GM21528 (cell line): ENCODE results near the gene KDM4C.

Source experiments
- ATAC-seq: cut with Tn5 transposase; IDR thresholded peaks from one replicate; pipeline ENCODE4 v1.9.1; 2021; ENCODE audit warnings: mild to moderate bottlenecking, moderate library complexity; ENCODE audit not compliant: unreplicated experiment, low FRiP score

Gene KDM4C

DNA sequence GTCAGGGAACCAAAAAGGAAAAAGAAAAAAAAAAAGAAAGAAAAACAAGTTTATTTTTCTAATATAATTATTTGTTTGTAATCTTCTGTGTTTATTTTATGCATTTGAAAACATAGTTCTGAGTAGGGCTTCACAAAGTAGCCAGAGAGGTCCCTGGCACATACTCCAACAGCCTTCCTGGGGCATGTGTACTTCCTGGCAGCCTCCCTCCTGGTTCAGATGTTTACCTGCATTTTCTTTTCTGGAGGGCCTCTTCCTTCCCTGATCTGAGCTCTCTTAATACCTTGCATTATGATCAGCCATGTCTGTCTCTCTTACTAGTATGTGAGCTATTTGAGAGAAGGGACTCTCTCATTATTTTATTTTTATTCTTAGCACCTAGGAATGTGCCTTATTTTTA lies 361.8 kb downstream of the KDM4C start:
- no peak for ATAC-seq

- ATAC-seq: no peak
These were observed 363.3 kb downstream of the KDM4C start for GRCh38 chr9:7121055-7121454.

DNA sequence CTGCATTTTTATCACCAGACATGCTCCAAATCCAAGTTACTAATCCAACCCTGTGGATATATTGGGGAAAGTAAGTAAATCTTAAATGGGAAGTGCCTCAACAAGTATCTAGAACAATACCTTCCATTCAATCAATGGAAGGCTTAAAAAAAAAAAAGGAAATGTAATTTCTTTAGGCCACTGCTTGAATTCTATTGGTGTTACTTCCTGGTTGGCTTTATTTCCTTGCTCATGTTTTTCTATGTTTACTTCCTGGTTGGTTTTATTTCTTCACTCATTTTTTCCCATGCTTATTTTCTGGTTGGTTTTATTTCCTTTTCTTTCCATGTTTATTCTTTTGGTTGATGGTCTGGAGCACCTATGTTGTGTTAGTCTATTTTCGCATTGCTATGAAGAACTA lies 363.9 kb downstream of the KDM4C start:
- ATAC-seq: no peak

- ATAC-seq: no peak
These were observed 366.0 kb downstream of the KDM4C start for GRCh38 chr9:7123743-7124142.

GRCh38 chr9:7125231-7125630 lies 367.5 kb downstream of the KDM4C start:
- no peak for ATAC-seq

GRCh38 chr9:7129391-7129790 lies 371.6 kb downstream of the KDM4C start:
- no peak for ATAC-seq

- ATAC-seq: no peak
These were observed 372.6 kb downstream of the KDM4C start for GRCh38 chr9:7130266-7130820.

DNA sequence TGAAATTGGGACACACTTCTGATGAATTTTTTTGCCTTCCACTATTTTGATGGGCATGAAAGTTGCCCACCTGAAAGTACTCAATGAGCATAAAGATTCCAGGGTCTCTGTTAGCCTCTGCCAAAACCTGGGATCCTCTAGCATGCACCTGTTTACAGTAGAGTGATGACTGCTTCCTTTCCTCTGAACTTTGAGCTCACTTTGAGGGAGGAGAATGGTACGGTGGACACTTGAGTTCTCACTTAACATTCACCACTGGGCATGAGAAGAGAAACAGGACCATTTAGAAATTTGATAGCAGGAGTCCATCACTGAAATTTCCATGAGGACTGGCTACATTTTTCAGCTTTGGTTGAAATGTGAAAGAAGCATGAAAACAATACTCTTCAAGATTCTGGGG lies 374.8 kb downstream of the KDM4C start:
- ATAC-seq: no peak

DNA sequence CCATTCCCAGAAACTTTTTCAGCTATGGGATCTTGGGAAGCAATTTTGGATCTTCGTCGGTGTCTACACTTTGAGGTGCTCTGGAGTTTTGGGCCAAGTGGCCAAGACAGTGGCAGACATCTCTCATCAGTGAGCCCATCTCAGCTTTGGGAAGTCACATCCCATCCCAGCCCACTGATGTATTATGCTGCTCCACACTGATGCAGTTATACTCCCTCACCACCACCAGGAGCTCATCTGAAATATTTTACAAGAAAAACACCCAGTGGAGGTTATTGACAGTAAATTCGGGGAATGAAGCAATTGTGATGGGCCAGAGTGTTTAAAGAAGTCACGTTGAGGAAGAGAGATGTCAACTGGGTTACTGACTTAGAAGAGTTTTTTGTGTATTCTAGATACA lies 378.0 kb downstream of the KDM4C start:
- ATAC-seq: no peak

GRCh38 chr9:7137040-7137439 lies 379.3 kb downstream of the KDM4C start:
- ATAC-seq: no peak

DNA sequence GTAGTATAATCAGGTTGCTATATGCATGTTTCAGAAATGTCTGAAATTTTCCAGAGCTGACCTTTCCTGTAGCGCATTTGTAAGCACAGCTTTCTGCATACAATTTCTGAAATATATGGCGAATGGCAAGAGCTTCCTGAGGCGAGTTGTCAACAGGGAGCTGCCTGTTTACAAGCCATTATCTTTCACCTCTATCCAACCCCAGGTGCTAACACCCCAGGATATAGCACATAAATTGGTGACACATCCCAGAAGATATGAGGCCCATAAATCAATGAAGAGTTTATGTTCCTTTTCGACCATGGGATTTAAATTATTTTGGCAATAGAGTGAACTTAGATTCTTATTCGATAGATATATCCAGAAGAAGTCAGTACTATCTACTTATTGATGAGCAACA lies 379.8 kb downstream of the KDM4C start:
- no peak for ATAC-seq

DNA sequence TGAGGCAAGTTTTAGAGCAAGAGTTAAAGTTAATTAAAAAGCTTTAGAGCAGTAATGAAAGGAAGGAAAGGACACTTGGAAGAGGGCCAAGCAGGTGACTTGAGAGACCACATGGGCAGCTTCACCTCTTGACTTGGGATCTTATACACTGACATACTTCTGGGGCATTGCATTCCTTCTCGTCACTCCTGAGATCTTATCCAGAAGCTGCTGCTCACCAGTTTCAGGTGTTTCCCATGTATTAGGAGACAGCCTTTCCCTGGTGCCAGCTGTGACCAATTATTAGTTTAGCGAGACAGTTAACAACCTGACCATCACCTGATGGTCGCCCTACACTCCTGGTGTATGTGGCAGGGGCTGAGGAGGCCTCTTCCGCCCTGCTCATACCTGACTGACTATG lies 382.1 kb downstream of the KDM4C start:
- ATAC-seq: no peak

GRCh38 chr9:7140401-7140800 lies 382.6 kb downstream of the KDM4C start:
- no peak for ATAC-seq

GRCh38 chr9:7143645-7144200 lies 385.9 kb downstream of the KDM4C start:
- ATAC-seq: no peak

DNA sequence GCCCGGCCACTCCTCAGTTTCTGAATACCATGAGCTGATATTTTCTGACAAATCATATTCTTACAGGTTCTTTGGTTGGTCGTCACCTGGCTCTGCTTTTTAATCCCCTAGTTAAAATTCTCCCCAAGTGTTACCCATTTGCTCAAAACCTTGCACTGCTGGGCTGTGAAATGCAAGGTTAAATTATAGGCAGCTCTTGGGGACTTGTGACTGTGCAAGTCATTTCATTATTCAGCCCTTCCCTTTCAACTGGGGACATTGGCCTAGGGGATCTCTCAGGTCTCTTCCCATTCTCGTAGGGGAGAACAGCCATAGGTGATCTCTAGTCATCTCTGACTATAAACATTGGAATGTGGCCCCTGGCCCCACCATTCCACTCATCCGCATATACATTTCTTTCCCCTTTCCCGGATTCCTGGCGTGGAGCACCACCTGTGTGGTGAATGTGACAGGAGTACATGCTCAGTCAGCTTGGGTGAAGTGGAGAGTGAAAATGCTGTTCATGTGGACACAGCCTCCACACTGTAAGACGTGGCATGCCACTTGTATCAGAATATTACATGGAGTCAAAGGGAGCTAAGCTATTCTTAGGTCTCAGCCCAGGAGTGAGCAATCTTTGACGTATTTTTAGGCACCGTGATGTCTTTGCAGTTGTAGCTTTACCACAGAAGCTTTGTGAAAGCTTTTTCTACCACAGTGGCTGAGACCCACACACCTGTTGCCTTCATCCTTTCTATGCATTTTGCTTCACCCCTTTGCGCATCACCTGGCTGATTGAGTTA lies 386.7 kb downstream of the KDM4C start:
- ATAC-seq: no peak

DNA sequence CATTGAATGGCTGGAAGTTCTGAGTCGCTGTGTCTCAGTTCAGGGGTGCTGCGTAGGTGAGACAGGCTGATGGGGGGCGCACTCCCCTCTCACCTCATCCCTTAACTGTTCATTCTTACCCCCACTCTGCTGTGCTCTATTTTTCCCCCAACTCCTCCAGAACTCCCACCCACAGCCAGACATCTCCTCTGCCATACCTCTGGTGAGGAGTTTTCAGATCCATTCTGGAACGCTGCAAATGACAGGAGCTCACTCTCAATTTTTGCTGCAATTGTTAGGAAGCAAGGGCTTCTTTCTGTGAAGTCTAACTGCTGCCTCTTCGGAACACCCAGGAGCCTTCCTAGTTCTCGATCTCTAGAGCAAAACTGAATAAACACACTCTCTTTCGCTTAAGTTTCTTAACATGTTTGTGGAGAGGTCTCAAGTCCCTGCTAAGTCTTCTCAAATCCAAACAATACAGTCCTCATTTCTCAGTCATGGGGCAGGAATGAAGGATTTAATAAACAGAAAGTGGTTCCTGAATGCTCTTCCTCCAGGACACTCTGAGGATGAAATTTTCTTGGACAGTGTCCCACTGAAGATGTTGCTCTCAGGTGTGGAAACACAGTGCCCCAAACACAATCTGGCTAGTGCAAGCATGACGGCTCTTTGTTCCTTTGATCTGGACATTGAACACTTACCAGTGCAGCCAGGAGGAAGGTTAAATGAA lies 387.7 kb downstream of the KDM4C start:
- no peak for ATAC-seq

DNA sequence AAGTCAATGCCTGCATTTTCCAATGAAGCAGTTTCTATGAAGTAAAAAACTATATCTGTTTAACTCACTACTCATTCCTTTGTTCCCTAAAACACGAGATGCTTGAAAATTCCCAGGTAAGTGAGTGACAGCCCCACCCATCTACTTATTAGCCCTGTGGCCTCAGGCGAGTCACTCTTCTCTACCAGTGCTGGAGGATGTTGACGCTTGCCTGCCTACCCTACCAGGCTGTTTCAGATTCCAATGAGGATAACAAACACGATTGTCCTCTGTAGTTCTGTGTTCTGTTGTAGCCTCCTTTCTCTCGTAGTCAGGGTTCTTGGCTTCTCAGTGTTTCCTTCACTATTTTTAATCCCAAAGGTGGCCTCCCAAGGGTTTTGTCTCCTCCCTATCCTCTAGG lies 388.8 kb downstream of the KDM4C start:
- ATAC-seq: no peak

GRCh38 chr9:7147121-7148090 lies 389.6 kb downstream of the KDM4C start:
- no peak for ATAC-seq

DNA sequence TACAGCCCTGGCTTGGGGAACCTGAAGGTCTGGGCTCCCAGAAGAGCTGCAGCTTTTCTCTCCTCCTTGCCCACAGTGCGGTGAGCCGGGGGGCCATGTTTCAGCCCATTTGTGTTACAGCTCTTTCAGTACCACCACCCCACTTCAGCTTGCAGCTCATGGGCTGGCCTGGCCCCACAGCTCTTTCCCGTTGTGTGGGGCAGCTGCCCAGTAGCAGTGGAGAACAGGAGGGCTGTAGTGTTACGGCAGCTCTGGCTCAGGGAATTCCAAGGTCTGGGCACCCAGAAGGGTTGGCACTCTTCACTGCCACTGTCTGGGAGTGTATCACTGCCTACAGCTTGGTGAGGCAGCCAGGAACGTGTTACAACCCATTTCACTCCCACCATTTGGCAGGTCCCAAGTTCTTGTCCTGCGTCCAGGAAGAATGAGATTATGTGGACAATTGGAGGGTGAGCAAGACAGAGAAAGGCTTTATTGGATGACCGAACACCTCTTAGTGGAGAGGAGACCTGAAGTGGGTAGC lies 390.5 kb downstream of the KDM4C start:
- no peak for ATAC-seq

- ATAC-seq: no peak
These were observed 391.5 kb downstream of the KDM4C start for GRCh38 chr9:7149258-7149657.
